Testis (tissue), 3 donors: ENCODE data around the gene RIMBP2. TPM values are rescaled to one million over a fixed set of nuclear protein-coding genes. Genes with fewer than 3 reads are reported as not detected.

Source experiments
- DNase-seq: peaks from one replicate; pipeline ENCODE4 v3.0.0-alpha.2; 2019
- H3K27ac ChIP-seq, 2 donors: fragments of 200-600 bp; sonication (generic); one replicate each; pipeline ENCODE4 v1.5.1; 2019
- H3K27me3 ChIP-seq: fragments of 200-600 bp; sonication (generic); one replicate; pipeline ENCODE4 v1.5.1; 2019
- H3K36me3 ChIP-seq: fragments of 200-600 bp; sonication (generic); one replicate; pipeline ENCODE4 v1.5.1; 2017; ENCODE audit warnings: low read depth; ENCODE audit errors: missing control alignments
- H3K4me1 ChIP-seq: fragments of 200-600 bp; sonication (generic); one replicate; pipeline ENCODE4 v1.5.1; 2019
- H3K4me3 ChIP-seq, 2 donors: fragments of 200-600 bp; sonication (generic); one replicate each; pipeline ENCODE4 v1.5.1; 2017 to 2019
- H3K9me3 ChIP-seq: fragments of 200-600 bp; sonication (generic); one replicate; pipeline ENCODE4 v1.5.1; 2017
- POLR2A ChIP-seq: fragments of 450-650 bp; IDR thresholded peaks from one replicate; pipeline ENCODE4 v1.6.1; 2017; ENCODE audit warnings: antibody characterized with exemption, mild to moderate bottlenecking, moderate library complexity
- WGBS, 2 donors: methylation state at CpG; one replicate each; pipeline ENCODE4 v1.1.5; 2018; 5-methylcytosine and 5-hydroxymethylcytosine counted together
- intact Hi-C: fragments of 100-400 bp; cut with DNase I; formaldehyde crosslinking; loops from one replicate; pipeline ENCODE4 v1.15.1; 2023; ENCODE audit warnings: low total_unique reads
- polyA plus RNA-seq: library from polyadenylated mRNA; stranded (reverse); fragments of 350-450 nt; fragmentation: Illumina TruSeq; extraction: RNeasy Lipid Tissue Mini Kit (QIAGEN cat#74804); gene quantifications from one replicate; pipeline ENCODE4 v1.2.3, GENCODE V29; 2014; ENCODE audit warnings: low read depth, low replicate concordance; ENCODE audit not compliant: insufficient read depth
- total RNA-seq, 2 donors: library from RNA; depleted of rRNA; stranded (reverse); fragments of >200 nt; gene quantifications; one replicate each; pipeline ENCODE4 v1.2.3, GENCODE V29; 2016
- TF ChIP-seq, protein P1 (sequence below), 3 experiments: fragments of 450-650 bp in 2 of 3; fragments of 200-600 bp in 1 of 3; sonication (generic) in 1 of 3; IDR thresholded peaks; one replicate each; pipeline ENCODE4 v1.5.1; 2016 to 2019; ENCODE audit warnings: antibody characterized with exemption in 3 of 3, mild to moderate bottlenecking in 2 of 3, moderate library complexity in 1 of 3

RIMBP2 gene
- total and polyA plus RNA-seq, 3 donors from 2014 or later: 8.0 to 10.0 (median 8.7) TPM

DNA sequence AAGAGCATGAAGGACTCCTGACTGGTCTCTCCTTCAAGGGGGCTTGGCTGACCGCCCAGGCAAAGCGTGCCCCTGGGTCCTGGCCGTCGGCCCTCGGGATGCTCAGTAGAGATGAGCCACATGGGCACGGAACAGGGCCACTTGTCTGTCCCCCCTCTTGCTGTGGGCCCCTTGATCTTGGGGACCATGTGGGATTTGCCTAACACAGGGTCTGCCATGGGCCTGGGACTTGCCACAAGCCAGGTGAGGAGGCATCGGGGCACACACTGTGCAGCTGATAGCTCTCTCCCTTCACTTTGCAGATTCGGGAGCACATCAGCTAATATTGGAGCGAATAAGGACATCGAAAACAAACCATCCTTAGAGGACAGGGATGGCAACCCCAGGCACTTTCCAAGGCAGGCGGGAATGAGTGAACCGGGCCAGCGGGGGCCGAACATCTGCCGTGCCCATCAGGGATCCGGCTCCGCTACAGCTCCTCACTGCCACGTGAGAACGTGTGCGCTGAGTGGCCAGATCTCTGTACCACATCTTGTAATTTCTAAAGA lies 290.3 kb downstream of the RIMBP2 start:
- H3K27me3 ChIP-seq: no peaks in the 10 kb centered on the region
- no peaks in the 10 kb centered on the region for H3K9me3 ChIP-seq
- H3K36me3 ChIP-seq: no peaks in the 10 kb centered on the region
- H3K4me3 ChIP-seq: no peak overlapping the region
- H3K27ac ChIP-seq: no peak overlapping the region
- DNase-seq: no peak
- TF ChIP-seq, protein P1, sequence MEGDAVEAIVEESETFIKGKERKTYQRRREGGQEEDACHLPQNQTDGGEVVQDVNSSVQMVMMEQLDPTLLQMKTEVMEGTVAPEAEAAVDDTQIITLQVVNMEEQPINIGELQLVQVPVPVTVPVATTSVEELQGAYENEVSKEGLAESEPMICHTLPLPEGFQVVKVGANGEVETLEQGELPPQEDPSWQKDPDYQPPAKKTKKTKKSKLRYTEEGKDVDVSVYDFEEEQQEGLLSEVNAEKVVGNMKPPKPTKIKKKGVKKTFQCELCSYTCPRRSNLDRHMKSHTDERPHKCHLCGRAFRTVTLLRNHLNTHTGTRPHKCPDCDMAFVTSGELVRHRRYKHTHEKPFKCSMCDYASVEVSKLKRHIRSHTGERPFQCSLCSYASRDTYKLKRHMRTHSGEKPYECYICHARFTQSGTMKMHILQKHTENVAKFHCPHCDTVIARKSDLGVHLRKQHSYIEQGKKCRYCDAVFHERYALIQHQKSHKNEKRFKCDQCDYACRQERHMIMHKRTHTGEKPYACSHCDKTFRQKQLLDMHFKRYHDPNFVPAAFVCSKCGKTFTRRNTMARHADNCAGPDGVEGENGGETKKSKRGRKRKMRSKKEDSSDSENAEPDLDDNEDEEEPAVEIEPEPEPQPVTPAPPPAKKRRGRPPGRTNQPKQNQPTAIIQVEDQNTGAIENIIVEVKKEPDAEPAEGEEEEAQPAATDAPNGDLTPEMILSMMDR (IDR thresholded peaks at IDR 0.05): no peak
- no peak for TF ChIP-seq POLR2A
- intact Hi-C loops: no loop called here
- 85 to 89% methylated on average over 20 of the region's 20 CpGs for WGBS, 2 donors
- H3K4me1 ChIP-seq: no peaks in the 10 kb centered on the region

DNA sequence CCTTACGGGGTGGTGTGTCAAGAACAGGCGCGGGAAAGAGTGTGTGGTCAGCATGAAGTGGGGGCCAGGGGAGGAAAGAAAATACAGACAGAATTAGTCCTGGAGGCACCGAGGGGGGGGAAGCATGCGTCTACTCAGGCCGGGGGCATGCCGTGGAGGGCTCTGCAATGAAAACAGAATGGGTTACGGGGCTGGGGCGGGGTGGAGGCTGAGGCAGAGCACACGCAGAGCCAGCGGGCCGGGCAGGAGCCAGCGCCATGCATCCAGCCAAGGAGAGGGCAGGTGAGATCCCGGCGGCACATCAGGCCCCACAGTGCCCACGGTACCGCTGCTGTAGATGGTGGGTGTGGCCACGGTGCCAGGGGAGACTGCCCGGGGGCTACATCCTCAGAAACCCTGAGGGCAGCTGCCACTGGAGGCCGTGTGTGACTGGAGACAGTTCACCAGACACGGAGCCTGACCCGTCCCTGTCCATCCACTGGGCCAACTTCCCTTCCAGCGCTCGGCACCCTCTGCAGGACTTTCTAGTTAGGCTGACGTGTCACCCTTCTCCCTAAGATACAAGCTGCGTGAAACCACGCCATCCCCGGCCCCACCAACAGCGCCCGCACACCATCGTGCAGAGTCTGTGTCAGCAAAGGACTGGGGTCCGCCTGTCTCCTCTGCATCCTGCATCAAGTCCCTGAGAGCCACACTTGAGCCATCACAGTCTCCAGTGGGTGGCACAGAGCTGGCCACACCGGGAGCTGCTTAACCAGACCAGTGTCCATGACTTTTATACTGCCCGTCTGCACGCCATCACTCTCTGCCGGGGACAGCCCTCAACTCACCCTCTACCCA lies 291.0 kb downstream of the RIMBP2 start:
- H3K36me3 ChIP-seq: no peaks in the 10 kb centered on the region

DNA sequence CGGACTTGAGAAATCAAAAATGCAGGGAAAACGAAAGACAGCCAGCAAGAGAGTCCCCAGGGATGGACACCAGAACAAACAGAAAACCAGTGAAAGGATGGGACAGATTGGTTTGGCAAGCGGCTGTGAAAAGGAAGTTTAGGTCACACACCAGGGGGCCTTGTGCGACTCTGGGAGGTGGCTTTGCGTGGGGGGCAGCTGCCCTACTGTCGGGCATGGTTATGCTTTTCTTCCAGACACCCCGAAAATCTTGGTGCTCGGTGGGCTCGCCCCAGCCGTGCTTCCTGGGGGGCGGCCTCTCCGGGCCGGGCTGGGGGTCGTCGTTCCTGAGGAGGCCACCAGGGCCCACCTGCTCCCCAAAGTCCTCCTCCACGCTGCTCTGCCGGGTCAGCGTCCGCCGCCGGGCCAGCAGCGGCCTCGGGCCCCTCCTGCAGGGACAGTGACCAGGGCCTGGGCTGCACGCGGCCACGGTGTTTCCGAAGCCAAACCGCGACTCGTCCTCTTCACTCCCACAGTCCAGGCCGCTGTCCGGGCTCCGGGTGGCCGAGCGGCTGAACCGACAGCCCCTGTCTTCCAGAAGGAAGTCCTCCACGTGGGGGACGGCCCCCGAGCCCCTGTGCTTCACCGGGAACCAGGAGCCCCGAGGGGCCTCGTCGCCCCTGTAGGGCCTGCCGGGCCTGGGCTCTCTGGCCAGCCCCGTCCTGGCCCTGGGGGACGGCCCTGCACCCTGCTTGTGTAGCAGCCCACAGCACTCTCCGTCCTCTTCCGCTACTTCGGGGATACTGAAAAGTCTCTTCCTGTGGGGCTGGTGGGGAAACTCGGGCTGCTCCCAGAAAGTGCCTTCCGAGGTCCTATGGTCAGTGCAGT lies 291.9 kb downstream of the RIMBP2 start:
- Histone ChIP-seq H3K36me3 (no peaks in the 10 kb centered on the region), H3K9me3 (no peaks in the 10 kb centered on the region), H3K27me3 (no peaks in the 10 kb centered on the region), H3K27ac (no peak overlapping the region), H3K4me3 (no peak overlapping the region), H3K4me1 (no peaks in the 10 kb centered on the region)
- TF ChIP-seq, protein P1 (IDR thresholded peaks at IDR 0.05): no peak
- no peak for TF ChIP-seq POLR2A
- intact Hi-C loops: no loop called here
- 70 to 92% methylated on average over 24 to 51 of the region's 51 CpGs for WGBS, 2 donors
- DNase-seq: no peak

More for the DNA sequence above, 291.0 kb downstream of the RIMBP2 start:
- intact Hi-C loops: no loop called here
- no peaks in the 10 kb centered on the region for H3K27me3 ChIP-seq
- no peak for DNase-seq
- no peaks in the 10 kb centered on the region for H3K4me1 ChIP-seq
- H3K4me3 ChIP-seq: no peak overlapping the region
- H3K9me3 ChIP-seq: no peaks in the 10 kb centered on the region
- TF ChIP-seq, protein P1 (IDR thresholded peaks at IDR 0.05): no peak
- TF ChIP-seq POLR2A: no peak
- WGBS, 2 donors: 90 to 95% methylated on average over 35 to 36 of the region's 36 CpGs
- H3K27ac ChIP-seq: no peak overlapping the region

DNA sequence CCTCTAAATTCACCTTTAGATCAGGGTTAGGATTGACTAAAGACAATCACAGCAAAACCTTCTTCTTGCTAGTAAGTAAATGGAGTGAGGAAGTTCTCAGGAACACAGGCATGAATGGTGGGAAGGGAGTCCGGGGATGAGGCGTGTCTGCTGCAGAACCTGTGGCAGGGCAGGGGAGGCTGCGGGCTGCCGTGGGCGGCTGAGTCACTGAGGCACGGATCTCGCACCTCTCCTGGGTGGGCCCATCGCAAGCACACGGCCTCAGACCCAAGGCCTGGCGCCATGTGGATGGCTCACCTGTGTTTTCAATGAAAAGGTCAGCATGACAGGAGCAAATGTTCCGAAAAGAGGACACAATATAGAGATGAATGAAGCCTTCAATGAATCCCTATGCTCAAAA lies 293.0 kb downstream of the RIMBP2 start:
- Histone ChIP-seq H3K27me3 (no peaks in the 10 kb centered on the region), H3K9me3 (no peaks in the 10 kb centered on the region), H3K4me1 (no peaks in the 10 kb centered on the region), H3K27ac (no peak overlapping the region), H3K4me3 (no peak overlapping the region), H3K36me3 (no peaks in the 10 kb centered on the region)
- 90 to 91% methylated on average over 11 of the region's 11 CpGs for WGBS, 2 donors
- DNase-seq: no peak
- intact Hi-C loops: no loop called here
- TF ChIP-seq, protein P1 (IDR thresholded peaks at IDR 0.05): no peak
- TF ChIP-seq POLR2A: no peak
